Large intestine (tissue), 3 donors: ENCODE results near the gene LONRF2. TPM values are rescaled to one million over a fixed set of nuclear protein-coding genes. Genes with fewer than 3 reads are reported as not detected.

Experiments
- DNase-seq, 2 donors: peaks; one replicate each; pipeline versions ENCODE4 v3.0.0 to v3.0.0-alpha.2; 2013
- H3K27ac ChIP-seq: one replicate; pipeline ENCODE4 v1.5.1; 2013; ENCODE audit warnings: low read length
- H3K27me3 ChIP-seq: 2 replicates; pipeline ENCODE4 v1.6.1; 2013; ENCODE audit warnings: low read length; ENCODE audit not compliant: control insufficient read depth, insufficient read depth
- H3K36me3 ChIP-seq: 2 replicates; pipeline ENCODE4 v1.6.1; 2013; ENCODE audit warnings: low read length; ENCODE audit not compliant: control insufficient read depth, insufficient read depth
- H3K4me1 ChIP-seq: one replicate; pipeline ENCODE4 v1.6.1; 2013; ENCODE audit warnings: low read length; ENCODE audit not compliant: control insufficient read depth, insufficient read depth
- H3K4me3 ChIP-seq: one replicate; pipeline ENCODE4 v1.5.1; 2013; ENCODE audit warnings: low read length
- H3K9me3 ChIP-seq: one replicate; pipeline ENCODE4 v1.6.1; 2013; ENCODE audit warnings: mild to moderate bottlenecking, low read depth, low read length, moderate library complexity; ENCODE audit not compliant: control insufficient read depth
- WGBS: methylation state at CpG from one replicate; pipeline ENCODE4 v1.1.5; 2013; ENCODE audit warnings: low lambda C conversion rate; ENCODE audit not compliant: insufficient coverage; 5-methylcytosine and 5-hydroxymethylcytosine counted together
- polyA plus RNA-seq: library from polyadenylated mRNA; unstranded; fragments of 120-200 nt; gene quantifications from one replicate; pipeline ENCODE4 v1.2.1, GENCODE V29; 2013

LONRF2 gene
- polyA plus RNA-seq, 1 donor = 3.2 TPM

- Histone ChIP-seq H3K27me3 (no peaks in the 10 kb centered on the region), H3K36me3 (no peaks in the 10 kb centered on the region), H3K27ac (no peak overlapping the region), H3K9me3 (no peaks in the 10 kb centered on the region), H3K4me3 (no peak overlapping the region), H3K4me1 (peaks cover 8% of the 10 kb centered on the region)
- no peak for DNase-seq
- 100% methylated on average over 1 of the region's 3 CpGs for WGBS
These were observed 36.0 kb downstream of the LONRF2 start for GRCh38 chr2:100286318-100286717.

DNA sequence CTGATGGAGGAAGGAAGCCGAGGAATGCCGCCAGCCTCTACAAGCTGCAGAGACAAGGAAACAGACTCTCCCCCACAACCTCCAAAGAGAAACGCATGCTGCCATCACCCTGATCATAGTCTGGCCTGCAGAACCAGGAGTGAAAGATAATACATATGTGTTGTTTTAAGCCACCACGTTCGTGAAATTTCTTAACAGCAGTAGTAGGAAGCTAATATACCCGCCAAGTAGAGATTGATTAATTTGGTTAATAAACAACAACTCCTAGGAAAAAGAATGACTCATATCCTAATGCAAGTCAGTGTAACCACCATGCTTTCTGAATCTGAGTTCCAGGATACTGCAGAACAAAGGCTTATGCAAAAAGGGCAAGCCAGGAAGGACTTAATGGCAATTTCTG is 36.6 kb downstream of the LONRF2 start:
- Histone ChIP-seq H3K4me1 (peaks cover 2% of the 10 kb centered on the region), H3K9me3 (no peaks in the 10 kb centered on the region), H3K27ac (no peak overlapping the region), H3K36me3 (no peaks in the 10 kb centered on the region), H3K27me3 (no peaks in the 10 kb centered on the region), H3K4me3 (no peak overlapping the region)
- DNase-seq = peak in 1 of 2 donors; percentile 60
- WGBS = no CpG with 5 or more reads among the region's 6 CpGs

DNA sequence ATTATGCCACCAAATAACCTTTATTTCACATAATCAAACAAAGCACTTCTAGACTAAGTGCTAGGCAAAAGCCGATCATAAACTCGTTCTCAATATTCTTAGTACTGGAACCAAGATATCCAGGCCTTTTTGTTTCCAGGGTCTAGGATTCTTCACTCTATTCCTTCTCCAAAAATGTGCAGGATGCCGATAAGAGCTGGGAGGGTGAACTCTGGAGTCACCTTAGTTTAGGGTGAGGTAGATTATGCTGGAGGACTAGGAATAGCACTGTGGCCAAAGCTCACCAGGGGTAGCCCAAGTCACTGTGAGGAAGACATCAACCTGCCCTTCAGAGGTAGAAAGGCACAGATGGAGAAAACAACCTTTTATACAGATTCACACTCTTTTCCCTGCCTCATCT is 37.3 kb downstream of the LONRF2 start:
- no peaks in the 10 kb centered on the region for H3K4me1 ChIP-seq
- H3K27me3 ChIP-seq = no peaks in the 10 kb centered on the region
- H3K36me3 ChIP-seq = no peaks in the 10 kb centered on the region
- no peak for DNase-seq
- H3K27ac ChIP-seq = no peak overlapping the region
- no peaks in the 10 kb centered on the region for H3K9me3 ChIP-seq
- WGBS = no CpG with 5 or more reads among the region's 3 CpGs
- H3K4me3 ChIP-seq = no peak overlapping the region

GRCh38 chr2:100283724-100284501 is 38.4 kb downstream of the LONRF2 start:
- Histone ChIP-seq H3K27me3 (no peaks in the 10 kb centered on the region), H3K9me3 (no peaks in the 10 kb centered on the region), H3K4me3 (no peak overlapping the region), H3K4me1 (no peaks in the 10 kb centered on the region), H3K36me3 (no peaks in the 10 kb centered on the region), H3K27ac (no peak overlapping the region)
- DNase-seq = no peak
- WGBS = no CpG with 5 or more reads among the region's 20 CpGs

DNA sequence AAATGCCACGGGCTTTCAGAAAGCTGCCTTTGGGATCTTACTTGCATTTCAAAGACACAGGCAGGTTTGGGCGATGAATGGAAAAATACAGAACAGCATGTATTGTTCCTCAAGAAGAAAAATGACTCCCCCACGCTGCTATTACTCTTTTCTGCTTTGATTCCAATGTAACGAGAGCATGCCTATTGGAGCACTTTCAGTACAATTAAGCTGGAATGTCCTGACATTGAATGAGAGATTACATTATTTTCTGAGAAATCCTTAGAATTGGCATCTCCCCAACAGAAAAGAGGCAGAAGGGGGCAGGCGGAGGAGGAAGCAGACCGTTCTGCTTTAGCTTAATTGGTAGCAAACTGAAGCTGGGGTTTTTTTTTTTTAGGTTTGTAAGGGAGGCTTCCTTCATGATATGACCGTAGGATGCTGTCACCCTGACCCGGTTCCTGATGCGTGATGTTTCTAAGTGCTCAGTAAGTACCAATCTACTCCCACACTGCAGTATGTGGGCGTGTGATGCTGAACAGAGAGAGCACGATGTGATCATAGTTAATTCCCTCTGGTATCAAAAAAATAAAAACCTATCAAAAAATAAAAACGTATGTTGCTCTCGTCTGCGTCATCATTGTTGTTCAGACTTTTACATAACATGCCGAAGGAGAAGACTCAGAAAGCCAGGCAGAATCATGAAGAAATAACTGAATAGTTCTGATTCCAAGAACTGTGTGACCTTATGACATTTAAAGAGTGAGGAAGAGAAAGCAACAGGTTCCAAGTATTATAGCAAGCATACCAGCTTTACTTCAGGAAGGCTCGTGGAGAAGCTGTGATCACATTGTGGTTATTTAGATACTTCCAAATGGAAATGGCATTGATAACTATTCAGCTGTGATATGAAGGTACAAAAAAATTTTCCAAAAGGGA is 40.5 kb downstream of the LONRF2 start:
- H3K4me1 ChIP-seq = no peaks in the 10 kb centered on the region
- WGBS = 81% methylated on average over 6 of the region's 16 CpGs
- no peak overlapping the region for H3K4me3 ChIP-seq
- no peak for DNase-seq
- H3K27ac ChIP-seq = no peak overlapping the region
- no peaks in the 10 kb centered on the region for H3K36me3 ChIP-seq
- no peaks in the 10 kb centered on the region for H3K9me3 ChIP-seq
- H3K27me3 ChIP-seq = no peaks in the 10 kb centered on the region

DNA sequence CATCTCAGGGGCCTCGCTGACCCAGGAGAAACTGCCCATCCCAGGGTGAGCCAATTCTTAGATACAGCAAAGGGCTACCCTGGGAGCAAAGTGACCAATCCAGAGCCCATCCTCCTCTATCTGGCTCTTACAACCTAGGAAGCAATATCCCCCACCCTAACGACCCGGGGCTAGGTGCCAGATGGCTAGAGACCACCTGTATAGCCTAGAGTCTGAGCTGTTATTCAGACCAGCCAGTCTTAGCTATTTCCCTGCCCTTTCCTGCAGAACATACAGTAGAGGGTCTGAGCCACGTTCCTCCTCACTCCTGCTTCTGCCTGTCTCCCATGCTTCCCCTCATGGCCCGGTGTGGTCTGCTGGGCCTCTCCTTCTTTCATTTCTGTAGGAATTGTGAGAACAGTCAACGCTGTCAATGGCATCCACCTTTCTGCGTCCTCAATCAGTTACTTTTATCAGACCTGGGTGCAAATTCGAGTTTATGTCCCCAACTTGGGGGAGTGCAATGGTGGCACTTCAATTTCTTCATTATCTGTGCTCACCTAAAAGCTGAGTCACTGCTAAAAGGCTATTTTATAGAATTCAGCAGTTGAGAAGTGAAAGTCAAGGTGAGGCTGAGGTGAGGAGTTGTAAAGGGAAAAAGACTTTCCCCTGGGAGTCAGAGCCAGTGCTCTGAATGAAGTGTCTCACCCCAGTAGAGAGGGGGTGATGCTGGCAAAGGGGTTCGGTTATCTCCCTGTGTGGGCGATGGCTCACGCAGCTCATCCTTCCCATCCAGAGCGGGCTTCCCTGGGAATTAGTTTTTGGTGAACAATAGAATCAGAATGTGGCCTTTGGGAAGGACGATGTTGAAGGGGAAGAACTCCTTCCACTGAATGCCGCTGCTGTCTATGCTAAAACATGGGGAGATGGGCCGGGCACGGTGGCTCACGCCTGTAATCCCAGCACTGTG is 42.4 kb downstream of the LONRF2 start:
- Histone ChIP-seq H3K27ac (no peak overlapping the region), H3K4me3 (no peak overlapping the region), H3K36me3 (no peaks in the 10 kb centered on the region), H3K27me3 (no peaks in the 10 kb centered on the region), H3K4me1 (no peaks in the 10 kb centered on the region), H3K9me3 (no peaks in the 10 kb centered on the region)
- no peak for DNase-seq
- 100% methylated on average over 2 of the region's 17 CpGs for WGBS

GRCh38 chr2:100278986-100279385 is 43.3 kb downstream of the LONRF2 start:
- Histone ChIP-seq H3K9me3 (no peaks in the 10 kb centered on the region), H3K4me1 (no peaks in the 10 kb centered on the region), H3K27ac (no peak overlapping the region), H3K27me3 (no peaks in the 10 kb centered on the region), H3K4me3 (no peak overlapping the region), H3K36me3 (no peaks in the 10 kb centered on the region)
- DNase-seq = no peak
- WGBS = 100% methylated on average over 2 of the region's 11 CpGs

- DNase-seq = no peak
- H3K9me3 ChIP-seq = no peaks in the 10 kb centered on the region
- H3K36me3 ChIP-seq = no peaks in the 10 kb centered on the region
- WGBS = no CpG with 5 or more reads among the region's 12 CpGs
- H3K4me3 ChIP-seq = no peak overlapping the region
- H3K4me1 ChIP-seq = no peaks in the 10 kb centered on the region
- no peaks in the 10 kb centered on the region for H3K27me3 ChIP-seq
- H3K27ac ChIP-seq = no peak overlapping the region
These were observed 43.8 kb downstream of the LONRF2 start for GRCh38 chr2:100278501-100278900.

DNA sequence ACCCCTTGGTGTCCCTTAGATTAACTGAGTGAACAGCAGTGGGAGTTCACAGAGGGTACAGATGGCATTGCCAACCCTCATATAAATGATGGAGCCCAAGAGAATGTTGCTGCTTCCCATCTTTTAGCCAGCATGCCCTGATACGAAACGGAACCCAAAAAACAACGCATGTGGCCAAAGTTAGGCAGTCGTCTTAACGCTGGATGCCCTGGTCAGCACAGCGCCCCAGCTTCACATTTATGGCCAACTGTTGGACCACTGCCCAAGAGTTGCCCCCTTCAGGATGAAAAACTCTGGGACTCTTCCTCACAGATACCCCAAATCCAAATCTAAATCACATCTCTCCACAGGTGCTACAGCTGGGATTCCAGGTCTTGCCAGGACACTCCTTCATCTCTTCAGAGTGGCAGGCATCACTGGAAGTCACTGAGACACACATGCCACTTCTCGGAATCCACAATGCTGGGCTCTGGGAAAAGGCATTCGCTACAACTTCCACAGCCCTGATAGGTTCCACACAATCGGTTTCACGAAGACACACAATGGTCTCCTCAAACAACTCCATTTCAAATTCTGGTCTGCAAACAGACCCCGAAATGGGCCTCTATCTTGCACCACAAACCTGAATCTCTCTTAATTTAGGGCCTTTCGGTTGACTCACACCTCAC is 44.6 kb downstream of the LONRF2 start:
- Histone ChIP-seq H3K36me3 (no peaks in the 10 kb centered on the region), H3K4me3 (no peak overlapping the region), H3K27me3 (no peaks in the 10 kb centered on the region), H3K27ac (no peak overlapping the region), H3K9me3 (no peaks in the 10 kb centered on the region), H3K4me1 (no peaks in the 10 kb centered on the region)
- WGBS = 80% methylated on average over 1 of the region's 12 CpGs
- no peak for DNase-seq
